Measurements from ENCODE around the gene JHY.
A peak's percentile ranks its signal among the peaks of the same experiment; 100 is the strongest.
"Not testable (repeated sequence)": the region's sequence is repeated elsewhere in the genome, so short reads cannot be mapped to it uniquely, and the experiment has no call there.

Gene JHY

DNA sequence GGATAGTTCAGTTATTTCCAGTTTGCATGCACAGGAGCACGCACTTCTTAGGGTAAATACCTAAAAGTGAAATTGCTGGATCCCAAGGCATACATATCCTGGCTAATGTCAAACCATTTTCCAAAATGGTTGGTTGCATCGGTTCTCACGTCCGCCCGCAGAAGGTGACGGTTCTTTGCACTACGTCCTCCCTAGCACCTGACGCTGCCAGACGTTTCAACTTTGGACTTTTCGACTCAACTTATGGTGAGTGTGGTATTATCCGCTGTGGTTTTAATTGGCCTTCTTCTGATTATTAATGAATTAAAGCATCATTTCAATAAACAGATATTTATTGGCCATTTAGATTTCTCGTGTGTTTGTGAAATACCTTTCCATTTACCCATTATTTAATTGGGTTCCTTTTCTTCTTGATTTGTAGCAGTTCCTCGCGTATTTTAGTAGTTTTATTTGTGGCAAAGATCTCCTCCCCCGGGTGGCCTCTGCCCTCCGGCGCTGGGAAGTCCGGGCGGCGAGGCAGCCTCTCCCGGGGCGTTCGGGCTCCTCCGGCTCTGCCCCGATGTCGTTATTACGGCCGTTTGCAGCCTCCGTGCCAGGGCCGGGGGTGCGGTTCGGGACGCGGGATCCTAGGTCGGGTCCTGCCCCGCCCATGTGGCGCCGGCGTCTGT, at the start of gene JHY:
Gene JHY, plus strand, starts transcription at position 571 of the 668 bp plus-strand sequence. CDS start 3,091 bp downstream, outside the sequence.
- no peak for DNase-seq (ENCODE audit: low spot score)

- no peak for DNase-seq (ENCODE audit: low spot score)
These were observed 48.6 kb upstream of the JHY start for GRCh38 chr11:122833846-122834464.

DNA sequence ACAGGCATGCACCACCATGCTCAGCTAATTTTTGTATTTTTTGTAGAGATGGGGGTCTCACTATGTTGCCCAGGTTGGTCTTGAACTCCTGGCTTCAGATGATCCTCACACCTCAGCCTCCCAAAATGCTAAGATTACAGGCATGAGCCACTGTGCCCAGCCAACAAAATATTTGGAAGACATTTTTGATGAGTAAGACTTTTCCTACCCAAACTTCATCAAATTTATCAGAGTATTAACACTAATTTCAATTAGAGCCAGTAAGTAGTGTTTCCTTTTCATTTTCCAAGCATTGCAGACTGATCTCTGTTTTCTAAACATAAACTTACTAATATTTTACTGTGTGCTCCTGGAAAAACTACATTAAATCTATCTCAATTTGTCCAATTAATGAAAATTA, 45.6 kb upstream of the JHY start:
- DNase-seq (ENCODE audit: low spot score) = no peak

GRCh38 chr11:122837528-122838346, 44.8 kb upstream of the JHY start:
- DNase-seq (ENCODE audit: low spot score) = no peak

GRCh38 chr11:122843281-122844141, 39.0 kb upstream of the JHY start:
- DNase-seq (ENCODE audit: low spot score) = no peak

DNA sequence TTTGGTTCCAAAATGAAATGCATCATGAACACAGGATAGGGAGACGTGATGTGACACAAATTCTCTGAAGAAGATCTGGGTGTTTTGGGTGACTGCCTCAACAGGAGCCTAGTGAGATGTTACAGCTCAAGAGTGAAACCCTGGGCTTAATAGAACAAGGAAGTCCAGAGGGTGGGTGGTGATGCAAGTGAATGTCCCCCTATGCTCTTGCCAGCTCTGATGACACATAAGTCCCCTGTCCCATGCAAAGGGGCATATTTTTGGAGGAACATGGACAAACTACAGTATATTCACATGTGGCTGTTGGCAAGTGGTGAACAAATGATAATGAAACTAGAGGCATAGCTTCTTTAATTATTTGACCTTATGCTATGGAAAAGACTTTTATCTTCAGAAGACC, 35.1 kb upstream of the JHY start:
- no peak for DNase-seq (ENCODE audit: low spot score)

DNA sequence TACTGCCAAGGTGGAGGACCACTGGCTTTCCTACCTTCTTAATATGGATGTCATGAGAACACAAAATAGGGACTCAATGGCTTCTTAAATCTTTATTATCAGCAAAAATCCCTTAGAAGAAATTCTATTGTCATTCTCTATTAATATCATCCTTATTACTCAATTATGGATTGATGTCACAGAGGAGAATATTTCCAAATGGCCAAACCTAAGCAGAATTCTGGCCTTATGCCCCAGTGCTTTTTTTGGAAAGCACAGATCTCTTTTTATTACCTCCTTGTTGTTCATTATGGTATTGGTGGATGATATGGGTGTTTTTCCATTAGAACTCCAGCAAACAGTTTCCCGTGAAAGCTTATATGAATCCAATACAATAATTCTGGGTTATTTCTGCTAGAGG, 34.4 kb upstream of the JHY start:
- DNase-seq (ENCODE audit: low spot score) = no peak

DNA sequence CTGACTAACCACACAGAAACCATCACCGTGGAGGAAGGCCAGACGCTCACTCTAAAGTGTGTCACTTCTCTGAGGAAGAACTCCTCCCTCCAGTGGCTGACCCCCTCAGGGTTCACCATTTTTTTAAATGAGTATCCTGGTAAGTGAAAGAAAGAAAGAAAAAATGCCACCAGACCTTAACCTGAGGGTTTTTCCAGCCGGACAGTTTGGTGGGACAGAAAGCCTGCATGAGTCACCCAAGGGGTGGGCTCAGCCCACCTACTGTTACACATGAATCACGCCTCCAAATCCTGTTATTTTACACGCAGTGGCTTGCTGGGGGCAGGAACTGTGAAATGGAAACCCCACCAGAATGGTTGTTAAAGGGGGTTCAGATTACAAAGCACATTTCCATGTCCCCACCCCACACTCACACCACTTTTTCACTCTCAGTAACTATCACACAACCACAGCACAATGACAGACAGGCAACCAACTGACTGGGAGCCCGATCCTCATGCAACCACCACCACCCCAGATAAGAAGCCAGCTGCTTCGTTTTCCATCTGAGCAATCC, 32.4 kb upstream of the JHY start:
- DNase-seq (ENCODE audit: low spot score) = peak; percentile 18

DNA sequence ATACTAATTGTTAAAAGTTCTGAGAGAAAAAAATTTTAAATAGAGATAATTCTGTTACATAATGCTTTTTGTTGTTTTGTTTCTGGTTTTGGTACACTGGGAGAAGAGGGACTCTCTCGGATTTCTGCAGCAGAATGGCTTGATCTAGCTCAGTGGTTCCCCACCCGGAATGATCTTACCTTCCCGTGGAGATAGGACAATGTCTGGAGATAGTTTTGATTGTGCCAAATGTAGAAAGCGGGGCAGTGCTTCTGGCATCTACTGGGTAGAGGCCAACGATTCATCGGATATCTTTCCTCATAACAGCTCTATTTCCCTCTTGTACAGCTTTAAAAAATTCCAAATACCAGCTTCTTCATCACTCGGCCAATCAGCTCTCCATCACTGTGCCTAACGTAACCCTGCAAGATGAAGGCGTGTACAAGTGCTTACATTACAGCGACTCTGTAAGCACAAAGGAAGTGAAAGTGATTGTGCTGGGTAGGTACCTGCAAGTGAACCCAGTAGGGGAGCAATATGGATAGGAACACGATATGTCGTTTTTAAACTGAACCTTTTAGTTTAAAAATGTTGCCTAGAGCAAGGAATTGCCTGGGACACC, 31.1 kb upstream of the JHY start:
- DNase-seq (ENCODE audit: low spot score) = no peak

DNA sequence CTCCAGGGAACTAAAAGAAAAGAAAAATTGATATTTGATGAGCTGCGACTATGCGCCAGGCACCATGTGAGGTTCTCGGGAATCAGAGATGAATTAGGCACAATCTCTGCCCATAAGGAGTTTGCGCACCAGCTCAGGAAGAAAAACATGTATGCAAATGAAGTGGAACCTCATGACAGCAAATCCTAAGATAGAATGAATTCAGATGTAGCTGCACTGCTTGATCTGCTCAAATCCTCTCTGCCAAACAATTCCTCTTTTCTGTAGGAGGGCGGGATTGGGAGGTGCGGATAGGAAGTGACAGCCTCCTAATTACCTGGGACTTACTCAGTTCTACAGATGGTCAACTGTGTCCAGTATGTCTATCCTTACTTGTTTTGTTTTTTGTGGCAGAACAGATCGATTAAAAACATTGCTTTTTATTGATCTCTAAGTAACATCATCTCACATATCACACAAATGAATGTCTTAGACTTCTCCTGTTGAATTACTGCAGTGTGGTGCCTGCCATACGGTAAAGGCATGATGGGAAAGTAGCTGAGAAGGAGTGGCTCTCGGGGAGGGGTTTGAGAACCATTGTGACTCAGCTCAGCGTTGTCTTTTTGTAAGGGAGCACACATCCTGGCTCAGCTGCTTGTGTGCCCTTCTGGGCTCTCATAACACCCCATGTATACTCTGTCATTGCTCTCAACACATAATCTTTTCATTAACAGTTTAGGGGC, 30.3 kb upstream of the JHY start:
- no peak for DNase-seq (ENCODE audit: low spot score)

DNA sequence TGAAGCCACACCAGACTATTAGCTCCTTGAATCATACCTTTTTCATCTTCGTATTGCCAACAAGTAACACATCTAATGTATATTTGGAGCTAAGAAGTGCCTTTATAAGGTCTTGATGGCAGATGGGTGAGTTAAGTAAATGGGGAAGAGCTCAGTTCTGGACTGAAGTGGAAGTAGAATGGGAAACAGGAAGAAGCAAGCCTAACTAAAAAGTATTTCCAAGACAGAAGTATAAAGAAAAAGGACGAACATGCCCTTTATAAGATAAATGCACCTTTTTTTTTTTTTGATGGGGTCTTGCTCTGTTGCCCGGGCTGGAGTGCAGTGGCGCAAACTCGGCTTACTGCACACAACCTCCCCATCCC, 29.8 kb upstream of the JHY start:
- no peak for DNase-seq (ENCODE audit: low spot score)

GRCh38 chr11:122853261-122853660, 29.3 kb upstream of the JHY start:
- DNase-seq (ENCODE audit: low spot score) = no peak

DNA sequence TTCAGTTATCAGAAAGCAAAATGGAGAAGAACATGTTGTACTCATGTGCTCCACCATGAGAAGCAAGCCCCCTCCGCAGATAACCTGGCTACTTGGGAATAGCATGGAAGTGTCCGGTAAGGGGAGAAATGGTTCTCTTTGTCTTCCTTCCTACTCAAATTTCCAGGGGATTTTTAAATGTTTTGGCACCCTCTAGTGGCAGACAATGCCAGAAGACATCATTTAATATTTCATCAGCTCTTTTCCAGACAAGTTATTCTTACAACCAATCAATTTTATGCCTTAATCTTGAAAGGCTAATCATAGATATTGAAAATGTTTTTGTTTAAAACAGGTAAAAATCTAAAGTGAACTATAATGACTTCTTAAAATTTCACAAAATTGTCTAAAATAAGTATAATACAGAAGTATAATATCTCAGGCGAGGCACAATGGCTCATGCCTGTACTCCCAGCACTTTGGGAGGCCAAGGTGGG, 28.6 kb upstream of the JHY start:
- peak; percentile 80 for DNase-seq (ENCODE audit: low spot score)

DNA sequence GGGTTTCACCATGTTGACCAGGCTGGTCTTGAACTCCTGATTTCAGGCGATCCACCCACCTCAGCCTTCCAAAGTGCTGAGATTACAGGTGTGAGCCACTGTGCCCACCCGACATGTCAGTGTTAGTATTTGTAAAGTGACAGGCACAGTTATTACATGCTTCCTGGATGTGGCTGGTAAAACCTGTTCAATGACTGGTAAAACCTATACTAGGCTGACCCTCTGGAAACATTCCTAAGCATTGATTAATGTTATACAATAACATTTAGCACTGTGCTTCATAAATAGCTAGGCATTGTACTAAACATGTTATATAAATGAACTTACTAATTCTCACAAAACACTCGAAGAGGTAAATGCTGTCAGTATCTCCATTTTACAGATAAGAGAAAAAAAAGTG, 20.9 kb upstream of the JHY start:
- DNase-seq (ENCODE audit: low spot score) = no peak

- DNase-seq (ENCODE audit: low spot score) = no peak
These were observed 20.5 kb upstream of the JHY start for GRCh38 chr11:122862091-122862490.

DNA sequence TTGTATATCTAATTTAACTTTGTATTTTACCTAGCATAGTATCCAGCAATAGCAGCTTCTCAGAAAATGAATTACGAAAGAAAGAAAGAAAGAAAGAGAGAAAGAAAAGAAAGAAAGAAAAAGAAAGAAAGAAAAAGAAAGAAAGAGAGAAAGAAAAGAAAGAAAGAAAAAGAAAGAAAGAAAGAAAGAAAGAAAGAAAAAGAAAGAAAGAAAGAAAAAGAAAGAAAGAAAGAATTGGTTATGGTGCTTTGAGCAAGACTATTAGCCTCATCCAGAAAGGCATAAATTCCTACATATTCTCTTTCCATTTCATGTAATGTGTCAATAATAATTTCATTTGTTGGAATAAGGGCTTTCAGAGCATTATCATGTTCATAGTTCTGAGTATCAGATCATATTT, 19.4 kb upstream of the JHY start:
- DNase-seq (ENCODE audit: low spot score) = not testable (repeated sequence)

- peak; percentile 42 for DNase-seq (ENCODE audit: low spot score)
These were observed 18.7 kb upstream of the JHY start for GRCh38 chr11:122863704-122864326.

DNA sequence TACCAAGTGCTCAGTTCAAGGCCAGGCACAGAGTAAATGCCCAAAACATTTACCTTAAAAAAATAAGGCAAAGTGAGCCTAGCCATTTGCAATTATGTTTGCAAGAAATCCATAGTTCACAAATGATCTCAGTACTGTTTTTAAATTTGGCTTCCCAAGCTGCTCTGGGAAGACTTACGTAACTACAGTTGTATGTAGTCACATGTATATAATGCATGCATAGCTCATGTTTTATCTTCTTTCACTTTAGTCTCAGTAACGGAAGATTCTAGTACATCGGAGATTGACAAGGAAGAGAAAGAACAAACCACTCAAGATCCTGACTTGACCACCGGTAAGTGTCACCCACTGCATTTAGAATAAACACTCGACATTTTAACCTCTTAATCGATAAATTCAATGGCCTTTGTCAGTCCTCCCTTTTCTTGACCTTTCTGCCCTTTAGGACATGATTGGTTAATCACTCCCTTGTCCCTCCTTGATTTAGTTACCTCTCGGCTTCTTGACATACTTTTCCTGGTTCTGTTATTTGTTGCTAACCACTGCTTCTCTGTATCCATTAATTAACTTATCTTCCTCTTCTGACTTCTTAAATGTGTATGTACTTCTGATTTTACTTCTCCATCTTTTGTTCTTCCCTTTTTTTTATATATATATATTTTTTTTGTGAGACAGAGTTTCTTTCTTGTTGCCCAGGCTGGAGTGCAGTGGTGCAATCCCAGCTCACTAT, 18.0 kb upstream of the JHY start:
- DNase-seq (ENCODE audit: low spot score) = no peak

DNA sequence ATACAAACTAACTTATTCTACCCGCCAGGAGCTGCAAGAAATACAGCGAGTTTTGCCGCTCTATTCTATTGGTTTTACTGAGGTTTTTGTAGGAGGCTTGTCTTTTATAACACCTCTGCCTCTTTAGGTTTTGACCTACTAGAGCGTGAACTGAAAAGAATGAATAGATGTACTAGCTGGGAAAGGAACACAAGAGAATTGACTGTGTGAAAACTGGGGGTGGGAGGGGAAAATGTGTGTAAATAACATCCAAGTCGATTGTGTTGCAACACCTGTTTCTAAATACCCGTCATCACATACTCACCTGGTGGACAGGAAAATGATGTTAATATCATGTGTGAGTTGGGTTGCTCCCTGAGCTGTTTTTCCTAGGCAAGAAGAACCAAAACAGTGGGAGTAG, 12.9 kb upstream of the JHY start:
- DNase-seq (ENCODE audit: low spot score) = no peak

DNA sequence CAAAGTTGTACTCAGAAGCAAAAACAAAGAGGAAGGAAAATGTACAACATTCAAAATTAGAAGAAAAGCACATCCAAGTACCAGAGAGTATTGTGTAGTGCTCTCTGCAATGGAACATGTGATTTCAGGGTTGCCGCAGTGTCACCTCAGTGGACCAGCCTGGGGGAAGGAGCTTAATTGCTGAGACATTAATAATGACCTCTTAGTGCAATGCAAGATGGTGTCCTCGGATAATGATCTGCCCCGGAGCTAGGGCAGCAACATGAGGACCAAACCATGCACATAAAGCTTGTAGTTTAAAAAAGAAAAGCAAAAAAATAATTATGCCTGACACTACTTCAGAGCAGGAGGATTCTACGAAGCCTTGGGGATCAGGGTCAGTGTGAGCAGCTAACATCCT, 11.3 kb upstream of the JHY start:
- DNase-seq (ENCODE audit: low spot score) = no peak
